Measurements from ENCODE around the gene UST. TPM values are rescaled to one million over a fixed set of nuclear protein-coding genes. Genes with fewer than 3 reads are reported as not detected.
A peak's percentile ranks its signal among the peaks of the same experiment; 100 is the strongest.
"Not testable (repeated sequence)": the region's sequence is repeated elsewhere in the genome, so short reads cannot be mapped to it uniquely, and the experiment has no call there.

UST gene
- polyA plus RNA-seq, 1 donor = 5.8 TPM

- DNase-seq = no peak
Observed at GRCh38 chr6:149094934-149095351, 348.1 kb downstream of the UST start.

- no peak for DNase-seq
Observed at GRCh38 chr6:149095842-149096241, 349.0 kb downstream of the UST start.

DNA sequence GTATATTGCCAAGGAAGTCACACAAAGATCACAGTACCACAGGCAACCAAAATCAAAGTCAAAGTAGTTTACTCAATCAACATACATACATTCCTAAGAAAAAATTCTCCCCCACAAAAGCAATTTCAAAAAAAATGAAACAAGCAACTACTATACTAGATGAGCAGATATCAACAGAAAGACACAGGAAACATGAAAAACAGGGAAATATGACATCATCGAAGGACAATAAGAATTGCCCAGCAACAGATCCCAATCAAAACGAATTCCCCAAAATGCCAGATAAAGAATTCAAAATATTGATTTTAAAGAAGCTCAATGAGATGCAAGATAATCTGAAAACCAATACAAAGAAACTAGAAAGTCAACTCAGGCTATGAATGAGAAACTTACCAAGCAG, 351.0 kb downstream of the UST start:
- no peak for DNase-seq

DNA sequence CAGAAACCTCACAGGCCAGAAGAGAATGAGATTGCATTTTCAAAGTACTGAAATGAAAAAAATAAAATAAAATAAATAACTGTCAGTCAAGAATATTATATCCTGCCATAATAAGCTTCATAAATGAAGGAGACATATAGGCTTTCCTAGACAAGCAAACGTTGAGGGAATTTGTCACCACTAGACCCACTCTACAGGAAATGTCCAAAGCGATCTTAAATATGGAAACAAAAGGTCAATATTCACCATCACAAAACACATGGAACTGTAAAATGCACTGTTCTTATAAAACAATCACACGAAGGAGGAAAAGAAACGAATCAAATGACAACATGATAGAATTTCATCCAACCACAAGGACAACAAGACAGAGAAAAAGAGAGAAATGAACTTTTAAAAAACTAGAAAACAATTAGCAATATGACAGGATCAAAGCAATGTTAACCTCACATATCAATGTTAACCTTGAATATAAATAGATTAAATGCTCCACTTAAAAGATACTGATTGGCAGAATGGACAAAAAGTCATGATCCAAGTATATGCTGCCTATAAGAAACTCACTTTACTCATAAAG, 352.0 kb downstream of the UST start:
- DNase-seq = no peak

DNA sequence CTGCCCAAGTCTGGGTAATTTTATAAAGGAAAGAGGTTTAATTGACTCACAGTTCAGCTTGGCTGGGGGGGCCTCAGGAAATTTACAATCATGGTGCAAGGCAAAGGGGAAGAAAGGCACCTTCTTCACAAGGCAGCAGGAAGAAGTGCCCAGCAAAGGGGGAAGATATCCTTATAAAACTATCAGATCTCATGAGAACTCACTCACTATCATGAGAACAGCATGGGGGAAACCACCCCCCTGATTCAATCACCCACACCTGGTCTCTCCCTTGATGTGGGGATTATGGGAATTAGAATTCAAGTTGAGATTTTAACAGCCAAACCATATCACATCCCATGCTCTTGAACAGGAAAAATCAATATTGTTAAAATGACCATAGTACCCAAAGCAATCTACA, 355.5 kb downstream of the UST start:
- no peak for DNase-seq

DNA sequence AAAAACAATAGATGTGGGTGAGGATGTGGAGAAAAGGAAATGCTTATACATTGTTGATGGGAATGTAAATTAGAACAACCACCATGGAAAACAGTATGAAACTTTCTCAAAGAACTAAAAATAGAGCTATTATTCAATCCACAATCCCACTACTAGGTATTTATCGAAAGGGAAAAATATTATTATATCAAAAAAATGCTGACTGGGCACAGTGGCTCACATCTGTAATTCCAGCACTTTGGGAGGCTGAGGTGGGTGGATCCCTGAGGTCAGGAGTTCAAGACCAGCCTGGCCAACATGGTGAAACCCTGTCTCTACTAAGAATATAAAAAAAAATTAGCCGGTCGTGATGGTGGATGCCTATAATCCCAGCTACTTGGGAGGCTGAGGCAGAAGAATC, 357.1 kb downstream of the UST start:
- DNase-seq = not testable (repeated sequence)

DNA sequence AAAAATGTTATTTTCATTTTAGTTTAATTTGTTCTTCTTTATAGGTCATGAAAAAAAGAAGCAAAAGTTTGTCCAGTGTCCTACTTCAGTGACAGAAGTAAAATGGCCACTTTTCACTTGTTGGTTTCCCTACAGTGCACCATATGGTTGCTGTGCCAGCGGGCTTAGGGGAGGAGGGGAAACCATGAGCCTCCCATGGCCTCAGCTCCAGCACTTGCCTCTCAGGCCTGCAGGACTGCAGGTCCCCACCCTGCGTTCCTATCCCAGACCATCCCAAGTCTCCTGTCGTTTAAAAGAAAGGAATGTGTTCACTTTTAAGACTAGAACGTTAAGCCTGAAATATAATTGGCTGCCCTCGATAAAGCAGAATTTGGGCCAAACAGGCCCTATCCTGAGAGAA, 360.7 kb downstream of the UST start:
- no peak for DNase-seq

- DNase-seq = peak; percentile 72
Observed at GRCh38 chr6:149108038-149108748, 361.4 kb downstream of the UST start.

- DNase-seq = no peak
Observed at GRCh38 chr6:149108749-149109100, 361.9 kb downstream of the UST start.

GRCh38 chr6:149109397-149110070, 362.7 kb downstream of the UST start:
- no peak for DNase-seq

DNA sequence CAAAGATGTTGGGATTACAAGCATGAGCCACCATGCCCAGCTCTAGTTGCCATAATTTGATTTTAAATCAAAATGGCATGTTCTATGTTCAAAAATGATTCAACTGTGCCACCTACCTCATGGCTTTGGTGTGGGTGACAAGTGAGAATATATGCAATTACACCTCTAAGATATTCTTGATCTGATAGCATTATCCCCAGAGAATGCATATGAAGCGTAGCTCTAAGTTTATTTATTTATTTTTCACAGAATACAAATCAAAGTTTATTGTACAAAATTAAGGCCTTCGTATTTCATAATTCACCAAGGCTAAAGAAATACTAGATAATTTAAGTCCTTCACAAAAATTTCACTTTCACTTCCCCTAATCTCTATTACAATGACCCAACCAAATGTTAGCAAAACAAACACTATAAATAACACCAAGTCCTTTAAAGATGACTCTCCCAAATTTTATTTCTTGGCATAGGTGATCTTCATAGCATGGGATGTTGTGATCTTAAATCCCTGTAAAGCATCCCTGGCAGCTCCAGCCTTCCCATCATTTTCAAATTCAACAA, 364.8 kb downstream of the UST start:
- DNase-seq = no peak

DNA sequence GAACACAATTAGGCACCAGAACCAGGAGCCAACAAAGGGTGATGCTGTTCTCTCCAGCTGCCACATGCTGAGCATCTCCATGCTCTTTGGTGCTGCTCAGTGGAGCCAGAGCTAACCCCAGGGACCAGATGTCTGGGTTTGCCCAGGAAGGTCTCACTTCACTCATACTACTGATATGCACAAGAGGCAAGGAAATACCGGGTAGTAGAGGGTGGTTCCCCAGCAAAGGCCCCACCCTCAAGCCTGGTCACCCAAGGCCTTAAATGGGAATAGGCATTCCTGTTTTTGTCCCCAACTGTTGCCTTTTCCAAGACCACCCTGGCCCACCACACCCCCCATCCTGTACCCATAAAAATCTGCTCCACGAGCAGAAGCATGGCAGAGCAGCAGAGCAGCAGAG, 366.1 kb downstream of the UST start:
- no peak for DNase-seq

DNA sequence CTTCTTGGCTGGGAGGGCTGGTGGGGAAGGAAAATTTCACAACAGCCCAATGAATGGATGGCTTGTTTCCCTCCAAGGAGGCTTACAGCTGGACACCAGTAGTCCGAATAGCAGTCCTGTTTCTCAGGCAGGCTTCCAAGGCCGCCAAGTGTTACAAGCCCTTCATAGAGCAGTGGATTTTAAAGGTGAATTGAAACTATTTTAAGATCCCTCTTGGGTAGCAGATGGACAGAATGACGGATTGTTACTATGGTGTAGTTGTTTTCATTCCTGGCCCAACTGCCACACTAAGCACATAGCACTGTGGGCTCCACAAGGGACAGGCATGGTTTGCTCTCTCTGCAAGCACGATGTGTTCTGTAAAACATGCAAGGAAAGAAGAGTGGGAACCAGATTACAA, 367.3 kb downstream of the UST start:
- DNase-seq = peak; percentile 29

DNA sequence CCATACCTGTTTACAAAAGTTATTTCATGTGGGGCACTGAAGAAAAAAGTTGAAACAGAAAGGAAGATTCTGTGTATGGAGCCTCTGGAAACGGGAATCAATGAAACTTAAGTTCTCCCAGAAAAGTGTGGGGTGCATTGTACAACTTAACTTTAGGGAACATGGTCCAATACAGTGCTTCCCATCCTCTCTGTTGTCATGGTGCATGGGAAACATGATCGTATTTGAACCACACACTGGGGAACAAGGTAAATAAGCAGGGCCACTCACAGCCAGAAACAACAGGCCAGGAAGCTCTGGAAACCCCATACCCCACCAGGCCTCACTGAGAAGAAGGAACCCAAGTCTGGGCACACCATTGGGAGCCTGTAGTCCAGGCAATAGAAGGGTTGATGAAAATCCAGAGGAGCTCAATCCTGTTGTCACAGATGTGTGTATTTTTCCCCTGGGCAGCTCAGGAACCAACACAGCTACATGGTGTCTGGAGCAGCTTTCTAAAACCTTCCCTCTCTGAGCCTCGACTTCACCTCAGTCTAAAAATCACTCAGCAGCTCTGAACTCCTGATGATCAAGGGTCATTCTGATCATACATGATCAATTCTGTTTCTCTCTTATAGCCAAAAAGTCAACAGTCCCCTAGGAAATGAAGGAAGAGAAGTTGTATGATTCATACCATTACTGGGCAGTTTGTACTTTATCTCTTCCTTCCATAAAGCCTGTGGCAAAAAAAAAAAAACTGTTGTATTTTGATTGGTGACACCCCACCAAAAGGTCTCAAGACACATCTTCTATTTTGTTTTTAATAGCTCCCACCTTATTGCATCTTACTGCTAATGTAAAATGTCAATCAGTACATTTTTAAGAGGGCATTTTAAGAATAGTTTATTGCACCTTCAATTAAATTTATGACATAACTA, 372.2 kb downstream of the UST start:
- no peak for DNase-seq

GRCh38 chr6:149122850-149123821, 376.3 kb downstream of the UST start:
- DNase-seq = no peak

- DNase-seq = no peak
Observed at GRCh38 chr6:149125309-149125708, 378.5 kb downstream of the UST start.

Data from hindlimb muscle (tissue), 1 donor.